NCI-H82 (cell line): ENCODE results near the gene CNIH3.
"Not testable (repeated sequence)": the region's sequence is repeated elsewhere in the genome, so short reads cannot be mapped to it uniquely, and the experiment has no call there.

Experiments
- DNase-seq: peaks from one replicate; lab custom pipeline; 2025; lab: John Stamatoyannopoulos, UW

The CNIH3 gene

GRCh38 chr1:224643653-224644052 lies 27.5 kb downstream of the CNIH3 start:
- DNase-seq, result no peak

- DNase-seq, result peak; percentile 82
Measured at GRCh38 chr1:224644553-224645154, 28.5 kb downstream of the CNIH3 start.

DNA sequence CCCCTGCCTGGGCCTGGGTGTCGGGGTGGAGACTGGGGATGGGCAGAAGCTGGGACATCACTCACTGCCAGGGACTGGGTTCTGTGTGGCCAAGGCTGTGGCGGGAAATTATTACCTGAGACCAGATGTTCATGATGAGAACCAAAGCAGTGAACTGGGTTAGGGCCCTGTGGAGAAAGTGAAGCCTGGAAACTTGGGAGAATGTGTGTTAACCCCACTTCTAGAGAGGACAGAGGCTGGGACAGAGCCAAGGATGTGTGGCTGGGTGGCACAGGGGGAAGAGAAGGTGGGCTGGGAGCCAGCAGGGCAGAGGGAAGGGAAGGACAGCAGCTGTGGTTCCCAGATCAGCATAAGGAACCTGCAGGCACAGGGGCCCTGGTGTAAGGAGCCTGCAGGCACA lies 31.3 kb downstream of the CNIH3 start:
- DNase-seq, result no peak

- DNase-seq, result no peak
Measured at GRCh38 chr1:224650290-224650689, 34.2 kb downstream of the CNIH3 start.

DNA sequence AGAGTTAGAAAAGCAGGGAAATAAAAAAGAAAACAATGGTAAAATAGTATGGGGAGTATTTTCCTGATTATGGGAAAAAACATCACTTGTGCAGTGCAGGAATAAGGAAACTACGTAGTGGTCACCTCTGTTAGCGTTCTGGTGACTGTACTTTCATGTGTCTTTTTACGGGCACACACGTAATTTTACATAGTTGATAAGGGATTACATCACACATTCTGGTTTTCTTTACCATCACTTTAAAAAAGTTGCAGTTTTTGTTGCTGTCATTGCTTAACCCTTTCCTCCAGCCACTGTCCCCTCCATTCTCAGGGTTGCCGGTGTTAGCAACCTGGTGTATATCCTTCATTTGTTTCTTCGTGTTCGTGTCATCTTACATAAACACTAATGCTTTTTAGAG lies 35.1 kb downstream of the CNIH3 start:
- no peak for DNase-seq

GRCh38 chr1:224656392-224656791 lies 40.3 kb downstream of the CNIH3 start:
- DNase-seq, result no peak

- DNase-seq, result no peak
Measured at GRCh38 chr1:224660074-224660473, 44.0 kb downstream of the CNIH3 start.

GRCh38 chr1:224662870-224663269 lies 46.8 kb downstream of the CNIH3 start:
- no peak for DNase-seq

DNA sequence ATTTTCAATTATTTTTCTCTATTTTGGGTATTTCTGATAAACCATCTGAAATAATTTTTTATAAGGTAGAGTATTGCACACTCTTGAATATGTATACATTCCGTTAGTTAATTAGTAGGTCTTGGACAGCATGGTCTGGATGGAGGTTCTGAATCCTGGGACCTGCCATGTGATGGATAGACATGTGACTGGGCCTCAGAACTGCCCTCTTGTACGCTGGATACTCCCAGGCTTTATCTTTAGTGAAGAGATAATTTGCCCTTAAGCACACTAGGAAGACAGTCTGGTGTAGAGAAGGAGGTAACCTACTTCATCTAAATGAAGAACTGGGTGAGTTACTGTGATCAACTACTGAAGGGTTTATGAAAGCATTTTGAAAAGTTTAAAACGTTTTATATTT lies 48.9 kb downstream of the CNIH3 start:
- no peak for DNase-seq

GRCh38 chr1:224666078-224666477 lies 50.0 kb downstream of the CNIH3 start:
- DNase-seq, result no peak

- DNase-seq, result no peak
Measured at GRCh38 chr1:224666913-224667312, 50.8 kb downstream of the CNIH3 start.

GRCh38 chr1:224668984-224669383 lies 52.9 kb downstream of the CNIH3 start:
- DNase-seq, result no peak

DNA sequence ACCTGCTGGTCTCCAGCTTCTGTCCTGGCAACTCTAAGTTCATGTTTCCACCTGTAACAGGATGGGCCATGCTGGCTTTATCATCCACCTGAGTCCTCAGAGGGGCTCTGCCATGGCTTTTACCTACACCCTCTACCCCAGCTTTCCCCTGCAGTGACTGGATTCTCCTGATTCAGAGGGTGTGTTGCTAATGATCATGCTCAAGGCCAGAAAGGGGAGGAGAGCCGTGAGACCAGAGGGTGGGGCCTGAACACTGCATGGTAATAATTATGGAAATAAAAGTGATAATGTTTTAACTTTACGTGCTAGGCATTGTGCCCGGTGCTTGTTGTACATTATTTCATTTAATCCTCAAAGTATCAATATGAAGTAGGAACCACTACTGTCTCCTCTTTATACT lies 53.3 kb downstream of the CNIH3 start:
- no peak for DNase-seq

GRCh38 chr1:224670506-224670905 lies 54.4 kb downstream of the CNIH3 start:
- DNase-seq, result no peak

GRCh38 chr1:224671076-224671475 lies 55.0 kb downstream of the CNIH3 start:
- DNase-seq, result no peak

DNA sequence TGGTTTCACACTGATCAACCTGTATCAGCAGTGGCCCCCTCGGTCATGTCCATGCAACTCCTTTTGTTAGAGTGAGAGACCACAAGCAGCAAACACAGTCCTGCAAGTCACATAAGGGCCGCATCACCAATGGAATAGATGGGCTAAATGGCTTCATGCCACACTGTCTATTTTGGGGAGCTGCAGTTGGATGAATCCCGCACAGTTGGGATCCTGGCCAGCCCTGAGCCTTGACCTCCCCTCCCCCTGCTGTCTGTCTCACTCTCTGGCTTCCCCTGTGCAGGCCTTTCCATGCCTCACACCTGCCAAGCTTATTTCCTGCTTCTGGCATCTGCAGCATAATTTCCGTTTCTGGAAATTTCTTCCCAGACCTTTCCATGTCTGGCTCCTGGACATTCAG lies 57.0 kb downstream of the CNIH3 start:
- DNase-seq, result no peak

DNA sequence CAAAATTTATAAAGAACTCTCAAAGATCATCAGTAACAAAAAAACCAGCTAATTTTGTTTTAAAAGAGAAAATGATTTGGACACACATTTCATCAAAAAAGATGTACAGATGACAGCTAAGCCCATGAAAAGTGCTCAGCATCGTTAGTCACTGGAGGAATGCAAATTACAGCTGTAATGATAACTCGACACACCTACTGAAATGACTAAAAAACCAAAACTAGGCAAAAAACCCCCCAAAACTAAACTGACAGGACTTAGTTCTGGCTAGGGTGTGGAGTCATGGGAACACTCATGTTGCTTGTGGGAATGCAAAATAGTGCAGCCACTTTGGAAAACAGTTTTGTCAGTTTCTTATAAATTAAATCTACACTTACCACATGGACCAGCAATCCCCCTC lies 59.5 kb downstream of the CNIH3 start:
- no peak for DNase-seq

- no peak for DNase-seq
Measured at GRCh38 chr1:224676551-224676950, 60.4 kb downstream of the CNIH3 start.

DNA sequence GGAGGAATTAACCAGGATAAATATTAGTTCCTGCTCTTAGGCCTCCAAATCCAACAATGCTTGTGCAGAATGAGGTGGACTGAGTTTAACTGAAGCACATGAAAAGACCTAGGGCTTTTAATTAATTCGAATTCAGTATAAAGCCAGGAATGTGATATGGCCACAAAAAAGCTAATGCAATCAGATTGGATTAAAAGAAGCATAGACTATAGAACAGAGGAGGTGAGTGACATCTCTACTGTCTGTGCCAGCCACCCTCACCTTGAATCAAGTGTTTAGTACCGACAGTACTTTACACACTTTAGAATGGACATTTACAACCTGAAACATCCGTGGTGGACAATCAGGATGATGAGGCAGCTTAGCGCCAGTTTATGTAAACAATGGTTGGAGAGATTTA lies 62.1 kb downstream of the CNIH3 start:
- no peak for DNase-seq

DNA sequence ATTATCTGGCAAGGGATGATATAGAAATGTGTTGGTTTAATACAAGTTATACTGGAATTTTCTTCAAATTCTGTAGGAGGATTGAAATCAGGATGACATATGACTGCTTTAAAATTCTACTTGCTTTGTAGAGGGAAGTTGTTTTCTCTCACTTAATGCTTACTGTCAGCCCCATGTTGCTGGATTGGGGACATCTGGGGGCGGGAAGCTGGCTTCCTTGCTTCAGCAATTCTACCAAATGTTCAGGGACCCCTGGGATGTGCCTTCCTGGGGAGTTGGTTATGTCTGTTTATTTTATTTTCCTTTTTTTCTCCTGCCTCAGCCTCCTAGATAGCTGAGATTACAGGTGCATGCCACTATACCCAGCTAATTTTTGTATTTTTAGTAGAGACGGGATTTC lies 63.5 kb downstream of the CNIH3 start:
- no peak for DNase-seq

DNA sequence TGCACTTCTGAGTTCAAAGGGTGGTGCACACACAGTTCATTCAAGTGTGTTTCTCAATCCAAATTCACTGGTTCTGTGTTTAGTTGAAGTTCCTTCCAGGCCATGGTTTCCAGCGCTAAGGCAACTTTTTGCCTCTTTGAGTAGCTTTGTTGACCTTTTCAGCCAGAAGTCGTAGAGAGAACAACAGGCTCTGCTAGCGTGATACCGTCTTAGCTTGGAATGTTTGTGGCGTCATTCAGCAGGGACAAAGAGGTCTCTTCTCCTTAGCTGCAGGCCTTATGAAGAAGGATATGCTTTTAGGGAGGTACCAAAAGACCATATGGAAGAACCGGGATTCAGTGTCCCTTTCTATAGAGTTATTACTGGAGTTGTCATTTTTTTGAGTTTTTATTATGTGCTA lies 65.7 kb downstream of the CNIH3 start:
- DNase-seq, result no peak

GRCh38 chr1:224683936-224684335 lies 67.8 kb downstream of the CNIH3 start:
- DNase-seq, result peak; percentile 81

DNA sequence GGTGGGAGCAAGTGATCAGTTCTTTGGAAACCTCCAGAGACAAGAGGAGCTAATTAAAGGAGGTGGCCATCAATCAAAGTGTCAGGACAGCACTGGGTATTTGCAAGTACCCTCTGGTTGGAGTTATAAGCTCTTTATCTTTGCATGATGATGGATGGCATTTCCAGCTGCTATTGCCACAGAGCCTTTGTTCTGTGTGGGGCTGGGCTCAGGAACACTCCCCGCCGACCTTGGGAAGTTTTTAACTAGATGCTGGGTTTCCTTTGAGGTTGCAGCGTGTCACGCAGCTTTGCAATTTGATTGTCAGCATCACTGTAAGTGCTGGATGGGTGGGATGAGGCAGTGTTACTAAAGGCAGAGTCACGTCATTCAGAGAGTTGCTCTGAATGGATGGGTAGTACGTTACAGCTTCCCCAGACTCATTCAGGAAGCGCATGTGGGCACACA lies 68.9 kb downstream of the CNIH3 start:
- peak; percentile 97 for DNase-seq

- DNase-seq, result not testable (repeated sequence)
Measured at GRCh38 chr1:224686140-224686539, 70.0 kb downstream of the CNIH3 start.

DNA sequence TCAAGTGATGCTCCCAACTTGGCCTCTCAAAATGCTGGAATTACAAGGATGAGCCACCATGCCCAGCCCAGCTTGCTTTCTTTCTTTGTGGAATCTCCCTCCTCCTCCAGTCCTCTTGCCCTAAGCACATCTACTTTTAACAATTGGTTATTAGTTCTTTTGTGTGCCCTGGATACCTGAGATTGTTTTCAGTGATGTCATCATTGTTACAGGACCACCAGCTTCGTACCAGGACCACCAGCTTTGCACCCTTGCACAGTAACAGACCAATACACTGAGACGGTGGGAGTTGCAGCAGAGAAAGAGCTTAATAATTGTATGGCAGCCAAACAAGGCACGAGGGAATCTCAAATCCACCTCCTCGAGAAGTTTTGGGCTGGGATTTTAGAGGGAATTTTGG lies 71.3 kb downstream of the CNIH3 start:
- no peak for DNase-seq
